NCI-H2107 treated with DMSO at 0.1 percent for 48 hours (cell line): ENCODE data around the gene KRTAP19-1.

ENCODE experiments used
- DNase-seq: peaks from one replicate; lab custom pipeline; 2025; ENCODE audit not compliant: unreplicated experiment; lab: John Stamatoyannopoulos, UW

KRTAP19-1 gene

GRCh38 chr21:30430170-30430655 lies 50.0 kb downstream of the KRTAP19-1 start, which contains the start of gene KRTAP13-4:
Gene KRTAP13-4 (plus strand): TSS chr21:30430220. CDS start chr21:30430276, 56 bp downstream.
- no peak for DNase-seq
